ENCODE measurements around the gene SSPN.

SSPN gene

GRCh38 chr12:26268841-26269561, 73.6 kb downstream of the SSPN start:
- DNase-seq = no peak

DNA sequence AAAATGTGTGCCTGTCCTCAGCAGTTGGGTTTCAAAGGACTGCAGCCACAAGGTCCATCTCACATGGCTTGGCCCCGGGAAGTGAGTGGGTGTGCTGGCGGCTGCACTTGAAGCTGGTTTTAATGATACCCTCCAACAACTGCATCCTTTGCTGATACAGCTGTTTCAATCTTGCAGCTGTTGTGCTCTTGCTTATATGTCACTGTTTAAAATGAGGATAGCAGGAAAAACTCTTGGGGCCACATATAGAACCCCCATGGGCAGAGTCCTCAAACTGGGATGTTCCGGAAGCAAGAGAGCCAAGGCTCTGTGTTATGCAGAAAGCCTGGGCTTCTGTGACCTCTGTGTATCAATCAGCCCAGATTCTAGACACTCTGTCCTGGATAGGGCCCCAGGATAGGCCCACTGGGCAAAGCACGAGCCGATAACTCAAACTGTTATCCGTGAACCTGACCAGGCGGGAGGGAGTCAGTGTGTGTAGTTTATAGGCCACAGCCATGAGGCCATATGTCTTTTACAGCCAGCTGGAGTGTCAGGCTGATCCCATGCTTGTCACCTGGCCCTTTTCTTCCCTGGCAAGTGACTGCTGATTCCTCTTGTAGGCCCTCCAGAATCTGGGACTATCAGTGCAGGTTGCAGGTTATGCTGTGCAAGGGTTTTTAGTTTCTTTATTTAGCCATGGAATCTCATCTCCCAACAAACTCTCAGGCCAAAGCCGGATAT, 74.3 kb downstream of the SSPN start:
- no peak for DNase-seq

DNA sequence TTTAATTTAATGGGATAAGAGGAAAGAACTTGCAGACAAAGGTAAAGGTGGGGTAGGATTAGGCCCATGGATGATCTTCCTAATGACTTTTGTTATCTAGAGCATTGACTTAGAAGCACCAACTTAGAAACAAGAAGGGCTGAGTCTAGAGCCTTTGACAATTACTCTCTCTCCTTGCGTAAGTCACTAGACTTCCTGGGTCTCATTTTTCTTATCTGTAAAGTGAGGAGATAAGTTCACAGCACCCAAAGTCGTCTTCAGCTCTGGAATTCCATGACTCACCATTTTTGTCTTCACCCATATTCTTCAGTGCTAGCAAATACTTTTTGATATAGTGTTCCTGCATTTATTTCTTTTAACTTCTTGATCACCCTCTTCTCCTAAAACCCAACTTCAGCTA, 75.7 kb downstream of the SSPN start:
- DNase-seq = no peak

- peak; percentile 13 for DNase-seq
Measured at GRCh38 chr12:26271889-26272492, 76.6 kb downstream of the SSPN start.

DNA sequence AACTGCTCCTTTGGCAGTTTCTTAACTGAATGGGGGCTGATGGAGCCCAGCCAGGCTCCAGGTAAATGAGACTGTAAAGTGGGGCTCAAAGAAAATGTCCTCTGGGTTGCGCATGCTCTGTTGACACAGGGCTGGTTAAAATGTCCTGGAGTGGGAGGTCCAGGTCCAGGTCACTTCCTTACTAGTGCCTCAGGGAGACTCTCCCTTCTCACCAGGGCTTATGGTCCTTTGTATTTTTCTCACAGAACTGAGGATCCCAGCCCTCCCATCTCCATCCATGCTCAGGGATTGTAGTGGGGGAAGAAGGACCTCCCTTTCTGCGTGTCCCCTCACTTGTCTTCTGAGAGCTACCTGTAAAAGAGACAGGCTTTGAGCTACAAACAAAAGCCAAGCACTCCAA, 77.5 kb downstream of the SSPN start:
- no peak for DNase-seq

DNA sequence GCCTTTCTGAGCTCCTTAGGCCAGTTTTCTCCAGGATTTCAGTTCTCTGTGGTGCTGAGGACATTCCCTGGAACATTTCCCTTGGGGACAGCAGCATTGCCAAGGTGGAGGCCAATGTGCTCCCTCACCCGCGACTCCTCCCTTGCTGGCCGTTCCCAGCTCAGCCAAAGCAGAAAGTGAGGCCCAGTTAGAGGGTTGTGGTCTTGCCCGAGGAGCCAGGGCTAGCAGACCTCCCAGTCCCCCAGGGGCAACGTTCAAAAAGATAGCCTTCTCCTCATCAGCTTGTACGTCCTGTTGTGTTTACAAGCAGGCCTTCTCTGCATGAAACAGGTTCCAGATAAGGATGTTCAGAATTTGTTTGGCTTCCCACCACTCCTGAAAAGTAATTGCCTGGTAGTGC, 78.4 kb downstream of the SSPN start:
- no peak for DNase-seq

DNA sequence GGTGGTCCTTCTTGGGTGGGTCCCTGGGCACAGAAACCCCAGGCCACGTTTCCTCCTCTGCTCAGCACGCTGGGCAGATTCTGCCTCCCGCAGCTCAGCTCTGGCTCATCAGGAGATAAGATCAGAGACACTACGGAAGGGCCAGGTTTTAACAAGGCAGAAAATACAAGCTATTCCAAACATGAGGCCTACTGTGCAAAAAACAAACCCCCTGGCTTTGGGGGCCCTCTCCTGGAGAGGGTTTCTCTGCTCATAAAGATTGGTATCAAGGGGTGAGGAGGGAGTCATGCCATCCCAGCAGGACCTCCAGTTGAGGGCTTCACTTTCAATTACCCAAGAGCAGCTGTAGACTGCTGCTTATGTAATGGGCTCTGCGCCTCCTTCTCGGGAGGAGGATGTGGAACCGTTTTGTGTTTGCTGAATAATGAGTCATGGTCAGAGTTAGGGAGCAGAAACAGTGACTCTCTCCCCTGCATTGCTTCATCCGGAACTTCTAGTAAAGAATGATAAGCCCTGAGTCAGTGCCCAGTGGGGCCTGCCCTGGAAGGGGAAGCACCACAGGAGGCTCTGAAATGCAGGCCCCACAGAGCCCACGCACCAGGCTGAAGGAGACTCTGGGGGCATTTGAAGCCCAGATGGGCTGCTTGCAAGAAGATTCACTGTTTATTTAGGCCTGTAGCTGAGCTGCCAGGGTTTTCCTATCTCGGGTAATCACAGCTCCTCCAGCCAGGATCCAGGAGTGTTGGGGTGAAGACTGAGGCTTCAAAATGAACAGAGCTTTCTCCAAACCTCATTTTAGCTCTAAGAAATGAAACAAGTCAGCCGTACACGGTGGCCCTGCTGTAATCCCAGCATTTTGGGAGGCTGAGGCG, 79.3 kb downstream of the SSPN start:
- peak; percentile 44 for DNase-seq

DNA sequence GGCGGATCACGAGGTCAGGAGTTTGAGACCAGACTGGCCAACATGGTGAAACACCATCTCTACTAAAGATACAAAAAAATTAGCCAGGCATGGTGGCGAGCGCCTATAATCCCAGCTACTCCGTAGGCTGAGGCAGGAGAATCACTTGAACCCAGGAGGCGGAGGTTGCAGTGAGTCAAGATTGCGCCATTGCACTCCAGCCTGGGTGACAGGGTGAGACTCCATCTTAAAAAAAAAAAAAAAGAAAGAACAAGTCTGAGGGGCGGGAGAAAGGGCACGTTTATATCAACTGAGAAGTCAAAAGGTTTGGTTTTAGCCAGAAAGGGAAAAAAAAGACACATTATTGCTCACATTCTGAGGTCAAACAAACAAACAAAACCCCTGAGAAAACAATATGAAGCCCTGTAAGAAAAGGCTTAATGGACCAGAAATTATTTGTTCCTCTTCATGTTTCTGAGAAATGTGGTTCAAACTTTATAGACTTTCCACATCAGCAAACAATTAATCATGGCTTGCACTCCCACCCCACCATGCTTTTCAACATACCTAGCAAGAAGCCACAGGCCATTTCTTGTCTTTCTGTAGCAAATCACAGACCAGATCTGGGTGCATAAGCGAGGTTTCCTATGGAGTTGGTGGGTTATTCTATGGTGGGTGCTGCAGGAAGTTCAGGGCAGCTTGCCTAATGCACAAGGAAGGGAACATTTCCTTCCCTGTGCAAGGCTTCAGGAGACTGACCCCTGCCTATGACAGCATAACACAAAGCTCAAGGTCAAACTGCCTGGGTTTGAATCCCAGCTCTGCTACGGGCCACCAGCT, 80.1 kb downstream of the SSPN start:
- no peak for DNase-seq

DNA sequence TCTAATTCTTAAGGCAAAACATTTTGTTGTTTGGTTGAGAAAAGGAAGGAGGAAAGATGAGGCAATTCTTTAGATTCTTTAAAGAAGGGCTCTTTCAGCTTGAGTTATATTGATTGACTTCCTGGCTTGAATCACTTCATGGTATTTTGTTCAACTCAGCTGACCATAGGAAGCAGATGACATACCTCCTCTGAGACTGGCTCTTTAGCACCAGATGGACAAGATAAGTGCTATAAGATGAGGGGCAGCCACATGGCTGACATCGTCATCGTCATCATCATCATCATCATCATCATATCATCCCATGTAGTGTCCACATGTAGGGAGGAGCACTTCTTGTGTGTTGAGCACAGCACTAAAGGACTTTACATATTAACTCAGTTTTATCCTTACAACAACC, 81.3 kb downstream of the SSPN start:
- no peak for DNase-seq

GRCh38 chr12:26277506-26278246, 82.3 kb downstream of the SSPN start:
- DNase-seq = no peak

DNA sequence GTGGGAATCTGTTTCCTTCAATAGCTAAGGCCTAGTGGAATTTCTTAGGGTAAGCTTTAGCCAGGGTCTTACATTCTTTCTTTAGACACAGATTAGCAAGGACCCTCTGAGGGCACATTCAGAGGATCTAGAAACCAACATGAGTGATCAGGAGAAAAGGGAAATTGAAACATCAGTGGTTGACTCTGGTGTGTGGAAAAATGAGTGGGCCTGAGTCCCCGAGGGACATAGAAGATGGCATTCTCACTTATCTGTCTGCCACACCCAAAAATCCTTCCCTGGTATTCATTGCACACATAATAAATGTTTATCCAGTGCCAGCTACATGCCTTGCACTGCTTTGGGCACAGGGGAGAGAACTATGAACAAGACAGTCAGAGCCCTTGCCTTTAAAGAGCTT, 82.9 kb downstream of the SSPN start:
- no peak for DNase-seq

GRCh38 chr12:26278666-26279065, 83.3 kb downstream of the SSPN start:
- no peak for DNase-seq

- no peak for DNase-seq
Measured at GRCh38 chr12:26279091-26279490, 83.7 kb downstream of the SSPN start.

- no peak for DNase-seq
Measured at GRCh38 chr12:26279908-26280307, 84.5 kb downstream of the SSPN start.

GRCh38 chr12:26280869-26281268, 85.5 kb downstream of the SSPN start:
- no peak for DNase-seq

DNA sequence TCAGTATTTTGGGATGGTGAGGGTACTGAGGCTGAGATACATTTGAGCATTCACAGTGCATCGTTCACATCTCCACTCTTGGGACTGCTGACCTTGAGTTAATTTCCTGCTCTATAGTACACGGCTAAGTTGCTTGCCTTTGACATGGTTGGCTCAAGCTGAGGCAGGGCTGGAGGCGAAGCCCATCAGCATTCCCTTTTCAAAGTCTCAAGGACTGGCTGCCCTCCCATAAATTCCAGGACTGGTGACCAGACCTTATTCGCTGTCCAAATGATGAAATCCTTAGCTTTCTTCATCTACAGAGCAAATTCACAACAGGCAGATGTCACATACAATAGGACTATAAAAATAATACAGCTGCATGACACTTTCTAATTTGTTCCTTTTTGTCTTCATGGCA, 85.9 kb downstream of the SSPN start:
- no peak for DNase-seq

GRCh38 chr12:26282339-26282940, 87.1 kb downstream of the SSPN start:
- no peak for DNase-seq

- DNase-seq = no peak
Measured at GRCh38 chr12:26283046-26283445, 87.7 kb downstream of the SSPN start.

GRCh38 chr12:26283617-26284016, 88.2 kb downstream of the SSPN start:
- no peak for DNase-seq

DNA sequence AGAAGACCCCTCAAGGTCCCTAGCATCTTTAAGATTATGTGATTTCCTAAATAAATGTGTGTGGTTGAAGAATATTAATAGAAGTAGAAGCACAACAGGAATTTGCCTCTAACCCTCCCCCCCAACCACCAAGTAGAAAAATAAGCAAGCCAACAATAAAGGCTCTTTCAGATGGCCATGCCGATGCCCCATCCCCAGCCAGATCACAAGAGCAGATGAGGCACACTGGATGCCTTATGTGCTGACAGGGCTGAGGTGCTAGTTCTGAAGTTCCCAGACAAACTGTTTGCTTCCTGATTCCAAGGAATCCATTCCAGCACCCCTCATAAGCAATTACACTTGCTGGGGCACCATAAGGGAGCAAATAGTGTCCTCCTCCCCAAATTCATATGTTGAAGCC, 90.0 kb downstream of the SSPN start:
- DNase-seq = no peak

DNA sequence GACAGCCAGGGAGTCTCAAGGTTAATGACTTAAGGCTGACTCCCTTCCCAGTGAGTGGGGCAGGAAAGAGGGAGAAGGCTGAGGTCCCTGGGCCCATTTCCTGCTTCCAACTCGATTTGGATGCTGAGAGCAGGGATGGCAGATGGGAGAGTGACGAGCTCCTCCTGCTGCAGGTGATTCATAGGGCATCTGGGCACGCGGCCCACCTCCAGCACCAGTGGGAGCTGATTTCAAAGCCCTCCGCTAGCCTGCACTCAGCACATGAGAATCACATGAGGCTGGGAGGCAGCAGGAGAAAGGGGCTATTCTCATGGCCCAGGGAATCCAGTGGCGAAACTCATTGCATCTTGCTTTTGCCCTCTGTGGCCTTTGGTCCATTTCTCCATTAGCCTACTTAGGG, 90.8 kb downstream of the SSPN start:
- DNase-seq = no peak
